AG09319 (cell line): ENCODE results near the gene MED22.

Experiments
- DNase-seq: peaks from one replicate; pipeline ENCODE4 v3.0.0-alpha.2; 2010; ENCODE audit warnings: low read depth; ENCODE audit errors: extremely low read depth
- CTCF ChIP-seq: IDR thresholded peaks from 2 replicates; pipeline ENCODE4 v1.5.1; 2011; ENCODE audit warnings: low read depth, mild to moderate bottlenecking, inconsistent platforms, low read length, moderate library complexity

Gene MED22

GRCh38 chr9:133389562-133389961 lies 41.6 kb upstream of the MED22 start:
- TF ChIP-seq CTCF = no peak
- DNase-seq = no peak

- TF ChIP-seq CTCF = no peak
- DNase-seq = no peak
Measured at GRCh38 chr9:133389025-133389557, 41.2 kb upstream of the MED22 start.

GRCh38 chr9:133387680-133388079 lies 39.7 kb upstream of the MED22 start:
- DNase-seq = no peak
- no peak for TF ChIP-seq CTCF

GRCh38 chr9:133386338-133386737 lies 38.4 kb upstream of the MED22 start:
- TF ChIP-seq CTCF = no peak
- no peak for DNase-seq

- DNase-seq = no peak
- TF ChIP-seq CTCF = no peak
Measured at GRCh38 chr9:133385452-133385851, 37.5 kb upstream of the MED22 start.

- no peak for DNase-seq
- TF ChIP-seq CTCF = no peak
Measured at GRCh38 chr9:133384736-133385321, 36.9 kb upstream of the MED22 start.

GRCh38 chr9:133383438-133383837 lies 35.5 kb upstream of the MED22 start:
- TF ChIP-seq CTCF = no peak
- no peak for DNase-seq
